ENCODE measurements around the gene NSUN4. TPM values are rescaled to one million over a fixed set of nuclear protein-coding genes. Genes with fewer than 3 reads are reported as not detected.
"Not testable (repeated sequence)": the region's sequence is repeated elsewhere in the genome, so short reads cannot be mapped to it uniquely, and the experiment has no call there.

NSUN4 gene
- total and polyA plus RNA-seq, 10 of the 15 experiments (the other 5 are each of a cell fraction or from before 2014, with no cell fraction given), result 22.1 to 80.2 (median 29.6) TPM

DNA sequence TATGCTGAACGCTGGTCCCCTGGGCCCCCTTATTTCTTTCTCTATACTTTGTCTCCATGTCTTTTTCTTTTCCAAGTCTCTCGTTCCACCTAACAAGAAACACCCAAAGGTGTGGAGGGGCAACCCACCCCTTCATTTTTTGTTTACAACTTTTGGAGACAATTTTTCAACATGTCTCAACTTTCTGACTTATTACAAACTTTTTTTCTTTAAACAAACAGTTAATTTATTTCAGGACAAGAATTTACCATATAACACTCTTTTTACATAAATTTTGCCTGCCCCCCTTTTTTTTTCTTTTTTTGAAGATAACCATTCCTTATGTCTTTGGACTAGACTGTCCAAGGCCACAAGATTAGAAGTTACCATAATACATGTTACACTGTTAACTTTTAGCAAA is 10.2 kb upstream of the NSUN4 start:
- Histone ChIP-seq H3K4me2 (ENCODE audit: control insufficient read depth, insufficient read depth) (0 out of 2 replicates have a peak overlapping the region, but pooled peaks have one; percentile 9), H3K4me3 (peak overlapping the region; percentile 66), H3K79me2 (ENCODE audit: control insufficient read depth, insufficient read depth, low read length) (peaks cover 67% of the 10 kb centered on the region), H3K27ac (ENCODE audit: control insufficient read depth, insufficient read depth) (peak overlapping the region; percentile 98), H3K9ac (ENCODE audit: control insufficient read depth, insufficient read depth, low read length) (peak overlapping the region; percentile 95), H3K4me1 (ENCODE audit: control insufficient read depth, insufficient read depth, low read length) (peaks cover 24% of the 10 kb centered on the region)
- POLR2A ChIA-PET, result interaction anchor here (1.1 to 6.2 kb wide), 3 partner anchors 11 to 26 kb away, joined by 3 to 55 read pairs (median 5); partner anchors contain the start of gene NSUN4
- BruUV-seq (replicated peaks); ATAC-seq; H3K27me3 ChIP-seq (replicated peaks in 1 of 2; ENCODE audit: control insufficient read depth in 2 of 2, insufficient read depth in 2 of 2, low read length in 1 of 2); H2AFZ ChIP-seq (ENCODE audit: control insufficient read depth, low read depth, low read length); H3K36me3 ChIP-seq (ENCODE audit: control insufficient read depth in 2 of 2, insufficient read depth in 2 of 2, low read length in 1 of 2); H3K9me3 ChIP-seq (replicated peaks; ENCODE audit: control insufficient read depth, insufficient read depth, low read length); DNase-seq (ENCODE audit: low read depth, low spot score); FAIRE-seq; H4K20me1 ChIP-seq (ENCODE audit: control insufficient read depth, insufficient read depth); in situ Hi-C loops (cut with MboI): not testable (repeated sequence)
- intact Hi-C loops (cut with micrococcal nuclease; ENCODE audit: unreplicated experiment), result loop anchor here (10.0 kb wide), 1 partner anchor 196 kb away; the partner anchor contains the start of gene PIK3R3
- CTCF ChIA-PET, result interaction anchor here (1.8 to 6.2 kb wide), 3 partner anchors 11 to 86 kb away, joined by 7 to 267 read pairs (median 52); partner anchors contain the start of gene NSUN4
- RAD21 ChIA-PET (ENCODE audit: unreplicated experiment), result interaction anchor here (0.9 to 5.4 kb wide), 3 partner anchors 10 to 26 kb away, joined by 6 to 48 read pairs (median 46); partner anchors contain the start of genes LRRC41, NSUN4 and UQCRH
- SMC1A ChIA-PET (ENCODE audit: uncharacterized antibody, unreplicated experiment), result interaction anchor here (3.8 to 6.5 kb wide), 3 partner anchors 13 to 27 kb away, joined by 29 to 73 read pairs (median 46); partner anchors contain the start of genes LRRC41, NSUN4 and UQCRH
- TF ChIP-seq, protein P1, sequence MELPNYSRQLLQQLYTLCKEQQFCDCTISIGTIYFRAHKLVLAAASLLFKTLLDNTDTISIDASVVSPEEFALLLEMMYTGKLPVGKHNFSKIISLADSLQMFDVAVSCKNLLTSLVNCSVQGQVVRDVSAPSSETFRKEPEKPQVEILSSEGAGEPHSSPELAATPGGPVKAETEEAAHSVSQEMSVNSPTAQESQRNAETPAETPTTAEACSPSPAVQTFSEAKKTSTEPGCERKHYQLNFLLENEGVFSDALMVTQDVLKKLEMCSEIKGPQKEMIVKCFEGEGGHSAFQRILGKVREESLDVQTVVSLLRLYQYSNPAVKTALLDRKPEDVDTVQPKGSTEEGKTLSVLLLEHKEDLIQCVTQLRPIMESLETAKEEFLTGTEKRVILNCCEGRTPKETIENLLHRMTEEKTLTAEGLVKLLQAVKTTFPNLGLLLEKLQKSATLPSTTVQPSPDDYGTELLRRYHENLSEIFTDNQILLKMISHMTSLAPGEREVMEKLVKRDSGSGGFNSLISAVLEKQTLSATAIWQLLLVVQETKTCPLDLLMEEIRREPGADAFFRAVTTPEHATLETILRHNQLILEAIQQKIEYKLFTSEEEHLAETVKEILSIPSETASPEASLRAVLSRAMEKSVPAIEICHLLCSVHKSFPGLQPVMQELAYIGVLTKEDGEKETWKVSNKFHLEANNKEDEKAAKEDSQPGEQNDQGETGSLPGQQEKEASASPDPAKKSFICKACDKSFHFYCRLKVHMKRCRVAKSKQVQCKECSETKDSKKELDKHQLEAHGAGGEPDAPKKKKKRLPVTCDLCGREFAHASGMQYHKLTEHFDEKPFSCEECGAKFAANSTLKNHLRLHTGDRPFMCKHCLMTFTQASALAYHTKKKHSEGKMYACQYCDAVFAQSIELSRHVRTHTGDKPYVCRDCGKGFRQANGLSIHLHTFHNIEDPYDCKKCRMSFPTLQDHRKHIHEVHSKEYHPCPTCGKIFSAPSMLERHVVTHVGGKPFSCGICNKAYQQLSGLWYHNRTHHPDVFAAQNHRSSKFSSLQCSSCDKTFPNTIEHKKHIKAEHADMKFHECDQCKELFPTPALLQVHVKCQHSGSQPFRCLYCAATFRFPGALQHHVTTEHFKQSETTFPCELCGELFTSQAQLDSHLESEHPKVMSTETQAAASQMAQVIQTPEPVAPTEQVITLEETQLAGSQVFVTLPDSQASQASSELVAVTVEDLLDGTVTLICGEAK (IDR thresholded peaks at IDR 0.05; ENCODE audit: borderline replicate concordance), result peak; percentile 27; the same call in 1 of the 2 replicates
- 3% methylated on average over 2 of the region's 2 CpGs for WGBS (ENCODE audit: insufficient coverage, insufficient replicate concordance, low lambda C conversion rate, missing lambda C conversion rate)

Data from GM12878 (cell line).